T-cell (primary cell): ENCODE measurements around the gene KCNQ1OT1. TPM values are rescaled to one million over a fixed set of nuclear protein-coding genes. Genes with fewer than 3 reads are reported as not detected.

Source experiments
- ATAC-seq, 4 experiments: fragments of 200-7000 bp in 3 of 4; fragments of 150-1000 bp in 1 of 4; cut with Tn5 transposase; replicated peaks in 1 of 4; 1 replicate in 3 of 4; 2 replicates in 1 of 4; pipeline ENCODE4 v1.10.0; 2021; ENCODE audit warnings: moderate library complexity in 3 of 4, mild to moderate bottlenecking in 2 of 4, moderate number of reproducible peaks in 1 of 4
- CTCF ChIA-PET, 2 donors: fragments of 300-600 bp; sonication (Branson Sonifier 250); formaldehyde crosslinking; loops; one replicate each; lab custom pipeline; 2022; ENCODE audit warnings: antibody characterized with exemption in 2 of 2; lab: Charles Lee
- POLR2A ChIA-PET, 2 donors: fragments of 300-600 bp; sonication (Branson Sonifier 250); formaldehyde crosslinking; loops; one replicate each; lab custom pipeline; 2022; ENCODE audit warnings: antibody characterized with exemption in 2 of 2; lab: Charles Lee
- DNase-seq, 35 experiments: peaks; one replicate each; pipeline versions ENCODE4 v3.0.0 to v3.0.0-alpha.2; 2013 to 2023
- H3K27ac ChIP-seq: one replicate; pipeline ENCODE4 v1.5.1; 2013; ENCODE audit warnings: low read length
- H3K27me3 ChIP-seq, 2 experiments: replicated peaks in 1 of 2; 1 replicate in 1 of 2; 2 replicates in 1 of 2; pipeline versions ENCODE4 v1.6.1 to v1.7.0; 2013; ENCODE audit warnings: low read length in 1 of 2, mixed read lengths in 1 of 2; ENCODE audit not compliant: control insufficient read depth in 2 of 2, insufficient read depth in 2 of 2; ENCODE audit errors: extremely low read depth in 1 of 2
- H3K36me3 ChIP-seq, 2 donors: 1 replicate in 1 of 2; 2 replicates in 1 of 2; pipeline versions ENCODE4 v1.6.1 to v1.7.0; 2013; ENCODE audit warnings: low read length in 1 of 2; ENCODE audit not compliant: control insufficient read depth in 2 of 2, insufficient read depth in 1 of 2; ENCODE audit errors: extremely low read depth in 1 of 2
- H3K4me1 ChIP-seq, 2 experiments: 1 replicate in 1 of 2; 2 replicates in 1 of 2; pipeline versions ENCODE4 v1.6.1 to v1.7.0; 2013; ENCODE audit warnings: low read length in 2 of 2, mixed read lengths in 1 of 2; ENCODE audit not compliant: insufficient read depth in 2 of 2, control insufficient read depth in 1 of 2; ENCODE audit errors: extremely low read depth in 1 of 2
- H3K4me3 ChIP-seq, 2 donors: 1 replicate in 1 of 2; 2 replicates in 1 of 2; pipeline versions ENCODE4 v1.5.1 to v1.7.0; 2013; ENCODE audit warnings: mild to moderate bottlenecking in 2 of 2, low read length in 1 of 2, moderate library complexity in 1 of 2; ENCODE audit not compliant: control insufficient read depth in 1 of 2; ENCODE audit errors: extremely low read depth in 1 of 2
- H3K9me3 ChIP-seq: 2 replicates; pipeline ENCODE4 v1.7.0; 2013
- H3K27ac Mint-ChIP-seq, 2 donors: one replicate each; pipeline ENCODE4 v1.8.0; 2020 to 2021; ENCODE audit warnings: mild to moderate bottlenecking in 2 of 2, mixed read lengths in 2 of 2
- H3K27me3 Mint-ChIP-seq, 2 donors: one replicate each; pipeline ENCODE4 v1.8.0; 2021 to 2022; ENCODE audit warnings: mixed read lengths in 2 of 2
- H3K36me3 Mint-ChIP-seq: one replicate; pipeline ENCODE4 v1.8.0; 2021; ENCODE audit warnings: mixed read lengths
- H3K4me1 Mint-ChIP-seq, 3 donors: one replicate each; pipeline ENCODE4 v1.8.0; 2020 to 2022; ENCODE audit warnings: mixed read lengths in 3 of 3, mild to moderate bottlenecking in 1 of 3
- H3K4me3 Mint-ChIP-seq, 3 donors: one replicate each; pipeline ENCODE4 v1.8.0; 2020 to 2022; ENCODE audit warnings: mild to moderate bottlenecking in 3 of 3, mixed read lengths in 3 of 3, moderate library complexity in 3 of 3
- H3K9me3 Mint-ChIP-seq, 3 donors: one replicate each; pipeline ENCODE4 v1.8.0; 2020 to 2022; ENCODE audit warnings: mixed read lengths in 3 of 3
- WGBS: methylation state at CpG from one replicate; pipeline ENCODE4 v1.1.5; 2013; ENCODE audit warnings: missing lambda C conversion rate; ENCODE audit not compliant: insufficient coverage; 5-methylcytosine and 5-hydroxymethylcytosine counted together
- total RNA-seq, 35 experiments: library from RNA in 6 of 35; stranded (reverse) in 6 of 35; fragments of 120-200 nt in 1 of 35; gene quantifications; one replicate each; pipeline versions ENCODE4 v1.2.1 to v1.2.4 and lab custom pipeline; 2013 to 2026

KCNQ1OT1 gene
- total RNA-seq, 5 donors from 2014 or later (not counting 1 experiment from before 2014, with no cell fraction given), result 0.30 to 0.42 (median 0.35) TPM

GRCh38 chr11:2583605-2583958, 116.2 kb downstream of the KCNQ1OT1 start:
- POLR2A ChIA-PET, result no interaction called here
- Mint-ChIP-seq H3K9me3 (no peaks in the 10 kb centered on the region), H3K4me3 (no peak overlapping the region), H3K27ac (no peak overlapping the region), H3K36me3 (peaks cover 7% of the 10 kb centered on the region), H3K27me3 (no peaks in the 10 kb centered on the region), H3K4me1 (no peaks in the 10 kb centered on the region)
- Histone ChIP-seq H3K4me3 (no peak overlapping the region), H3K4me1 (no peaks in the 10 kb centered on the region), H3K27me3 (no peaks in the 10 kb centered on the region), H3K27ac (no peak overlapping the region), H3K9me3 (no peaks in the 10 kb centered on the region), H3K36me3 (peaks cover 5 to 6% of the 10 kb centered on the region in 2 donors)
- CTCF ChIA-PET, result no interaction called here
- no peak for ATAC-seq
- 96% methylated on average over 5 of the region's 6 CpGs for WGBS
- DNase-seq, result peak in 3 of 35 experiments; percentile 2 to 7 (median 4)

- POLR2A ChIA-PET, result no interaction called here
- 93% methylated on average over 33 of the region's 33 CpGs for WGBS
- Mint-ChIP-seq H3K27me3 (no peaks in the 10 kb centered on the region), H3K36me3 (peaks cover 3% of the 10 kb centered on the region), H3K9me3 (no peaks in the 10 kb centered on the region), H3K4me1 (no peaks in the 10 kb centered on the region), H3K4me3 (no peak overlapping the region), H3K27ac (no peak overlapping the region)
- Histone ChIP-seq H3K4me3 (no peak overlapping the region), H3K27ac (no peak overlapping the region), H3K36me3 (peaks cover 3 to 5% of the 10 kb centered on the region in 2 donors), H3K4me1 (no peaks in the 10 kb centered on the region), H3K27me3 (no peaks in the 10 kb centered on the region), H3K9me3 (no peaks in the 10 kb centered on the region)
- ATAC-seq (no peak), DNase-seq (peak in 4 of 35 experiments; percentile 2 to 20 (median 4))
- CTCF ChIA-PET, result no interaction called here
Observed at GRCh38 chr11:2582946-2583604, 116.7 kb downstream of the KCNQ1OT1 start.

GRCh38 chr11:2582351-2582945, 117.3 kb downstream of the KCNQ1OT1 start:
- no peaks in the 10 kb centered on the region for H3K9me3 ChIP-seq
- no peak overlapping the region for H3K27ac Mint-ChIP-seq
- no peaks in the 10 kb centered on the region for H3K4me1 Mint-ChIP-seq
- H3K4me3 Mint-ChIP-seq, result no peak overlapping the region
- peaks cover 0 to 5% of the 10 kb centered on the region in 2 donors for H3K36me3 ChIP-seq
- peaks cover 3% of the 10 kb centered on the region for H3K36me3 Mint-ChIP-seq
- no peak overlapping the region for H3K27ac ChIP-seq
- ATAC-seq, result no peak
- 95% methylated on average over 7 of the region's 12 CpGs for WGBS
- POLR2A ChIA-PET, result no interaction called here
- CTCF ChIA-PET, result no interaction called here
- no peaks in the 10 kb centered on the region for H3K27me3 ChIP-seq
- DNase-seq, result peak in 3 of 35 experiments; percentile 2 to 18 (median 3)
- H3K4me1 ChIP-seq, result no peaks in the 10 kb centered on the region
- H3K9me3 Mint-ChIP-seq, result no peaks in the 10 kb centered on the region
- H3K4me3 ChIP-seq, result no peak overlapping the region
- no peaks in the 10 kb centered on the region for H3K27me3 Mint-ChIP-seq

GRCh38 chr11:2581931-2582350, 117.9 kb downstream of the KCNQ1OT1 start:
- WGBS, result 93% methylated on average over 23 of the region's 23 CpGs
- ChIA-PET CTCF (no interaction called here), POLR2A (no interaction called here)
- no peaks in the 10 kb centered on the region for H3K9me3 Mint-ChIP-seq
- no peak overlapping the region for H3K4me3 Mint-ChIP-seq
- ATAC-seq (no peak), DNase-seq (peak in 1 of 35 experiments; percentile 12)
- H3K9me3 ChIP-seq, result no peaks in the 10 kb centered on the region
- peaks cover 3% of the 10 kb centered on the region for H3K36me3 Mint-ChIP-seq
- no peak overlapping the region for H3K27ac Mint-ChIP-seq
- no peaks in the 10 kb centered on the region for H3K27me3 ChIP-seq
- peaks cover 0 to 5% of the 10 kb centered on the region in 2 donors for H3K36me3 ChIP-seq
- no peak overlapping the region for H3K4me3 ChIP-seq
- H3K27ac ChIP-seq, result no peak overlapping the region
- no peaks in the 10 kb centered on the region for H3K4me1 Mint-ChIP-seq
- no peaks in the 10 kb centered on the region for H3K27me3 Mint-ChIP-seq
- no peaks in the 10 kb centered on the region for H3K4me1 ChIP-seq

- Histone ChIP-seq H3K9me3 (no peaks in the 10 kb centered on the region), H3K4me3 (no peak overlapping the region), H3K27me3 (no peaks in the 10 kb centered on the region), H3K4me1 (no peaks in the 10 kb centered on the region), H3K27ac (no peak overlapping the region), H3K36me3 (peaks cover 0 to 5% of the 10 kb centered on the region in 2 donors)
- H3K4me3 Mint-ChIP-seq, result no peak overlapping the region
- ChIA-PET POLR2A (no interaction called here), CTCF (no interaction called here)
- H3K36me3 Mint-ChIP-seq, result peaks cover 3% of the 10 kb centered on the region
- H3K27me3 Mint-ChIP-seq, result no peaks in the 10 kb centered on the region
- H3K9me3 Mint-ChIP-seq, result no peaks in the 10 kb centered on the region
- DNase-seq, result peak in 3 of 35 experiments; percentile 1 to 16 (median 3)
- H3K4me1 Mint-ChIP-seq, result no peaks in the 10 kb centered on the region
- H3K27ac Mint-ChIP-seq, result no peak overlapping the region
- 89% methylated on average over 17 of the region's 22 CpGs for WGBS
- ATAC-seq, result no peak
Observed at GRCh38 chr11:2581151-2581930, 118.5 kb downstream of the KCNQ1OT1 start.

- ATAC-seq (no peak), DNase-seq (peak in 3 of 35 experiments; percentile 2 to 17 (median 3))
- Histone ChIP-seq H3K9me3 (no peaks in the 10 kb centered on the region), H3K4me1 (no peaks in the 10 kb centered on the region), H3K27ac (no peak overlapping the region), H3K36me3 (peaks cover 0 to 5% of the 10 kb centered on the region in 2 donors), H3K27me3 (no peaks in the 10 kb centered on the region), H3K4me3 (no peak overlapping the region)
- Mint-ChIP-seq H3K36me3 (peaks cover 3% of the 10 kb centered on the region), H3K4me1 (no peaks in the 10 kb centered on the region), H3K4me3 (no peak overlapping the region), H3K27me3 (no peaks in the 10 kb centered on the region), H3K9me3 (no peaks in the 10 kb centered on the region), H3K27ac (no peak overlapping the region)
- WGBS, result 90% methylated on average over 13 of the region's 13 CpGs
- POLR2A ChIA-PET, result no interaction called here
- CTCF ChIA-PET, result no interaction called here
Observed at GRCh38 chr11:2580571-2581001, 119.2 kb downstream of the KCNQ1OT1 start.
